ENCODE results near the gene SERAC1. TPM values are rescaled to one million over a fixed set of nuclear protein-coding genes. Genes with fewer than 3 reads are reported as not detected.
A peak's percentile ranks its signal among the peaks of the same experiment; 100 is the strongest.

SERAC1 gene
- total RNA-seq, 2 donors from 2014 or later: 4.3 to 6.4 TPM

DNA sequence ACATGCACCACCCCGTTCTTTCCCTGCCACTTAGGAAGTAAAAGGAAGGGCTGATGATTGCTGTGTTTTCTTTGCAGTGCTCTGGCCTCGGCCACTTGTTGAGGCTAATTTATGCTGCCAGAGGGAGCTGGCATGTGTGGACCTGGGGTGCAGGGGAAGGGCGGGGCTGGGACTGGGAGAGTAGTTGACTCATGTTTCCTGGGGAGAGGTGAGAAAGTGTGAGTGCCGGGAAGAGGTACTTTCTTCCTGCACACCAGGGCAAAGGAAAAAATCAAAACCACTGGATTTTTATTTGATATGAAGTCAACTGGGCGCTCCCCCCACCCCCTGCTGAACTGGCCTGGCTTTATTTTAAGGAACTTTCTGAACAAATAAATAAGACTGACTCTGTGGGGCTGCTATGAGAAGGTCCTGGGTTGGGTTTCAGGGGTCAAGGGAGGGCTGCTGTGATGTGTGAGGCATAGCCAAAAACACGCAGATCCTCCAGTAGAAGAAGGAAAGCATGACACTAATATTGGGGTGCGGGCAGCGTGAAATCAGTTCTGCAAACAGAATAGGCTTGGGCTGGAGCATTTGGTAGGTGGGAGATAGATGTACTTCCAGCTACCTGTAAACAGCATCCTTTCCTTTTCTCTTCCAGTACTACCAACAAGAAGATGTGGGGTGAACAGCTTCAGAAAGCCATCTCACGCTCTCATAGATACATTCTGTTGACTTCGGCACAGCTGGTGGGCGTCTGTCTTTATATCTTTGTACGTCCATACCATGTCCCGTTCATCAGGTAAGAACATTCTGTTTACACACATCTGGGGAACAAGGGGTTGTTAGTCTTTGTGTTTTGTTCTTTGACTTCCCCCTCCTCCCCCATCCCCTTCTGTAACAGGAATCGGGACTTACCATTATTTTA is 98.9 kb downstream of the SERAC1 start:
- Mint-ChIP-seq H3K4me1 (peaks cover 23% of the 10 kb centered on the region), H3K36me3 (ENCODE audit: low read depth) (peaks cover 85% of the 10 kb centered on the region), H3K27ac (peak overlapping the region; percentile 70), H3K27me3 (no peaks in the 10 kb centered on the region), H3K4me3 (peak overlapping the region; percentile 17), H3K9me3 (no peaks in the 10 kb centered on the region)
- peak; percentile 76 for ATAC-seq (replicated peaks)

- Mint-ChIP-seq H3K4me3 (peak overlapping the region; percentile 17), H3K4me1 (peaks cover 23% of the 10 kb centered on the region), H3K9me3 (no peaks in the 10 kb centered on the region), H3K27me3 (no peaks in the 10 kb centered on the region), H3K27ac (peak overlapping the region; percentile 70), H3K36me3 (ENCODE audit: low read depth) (peaks cover 85% of the 10 kb centered on the region)
- ATAC-seq (replicated peaks): no peak
Measured at GRCh38 chr6:158068156-158068892, 99.7 kb downstream of the SERAC1 start.

DNA sequence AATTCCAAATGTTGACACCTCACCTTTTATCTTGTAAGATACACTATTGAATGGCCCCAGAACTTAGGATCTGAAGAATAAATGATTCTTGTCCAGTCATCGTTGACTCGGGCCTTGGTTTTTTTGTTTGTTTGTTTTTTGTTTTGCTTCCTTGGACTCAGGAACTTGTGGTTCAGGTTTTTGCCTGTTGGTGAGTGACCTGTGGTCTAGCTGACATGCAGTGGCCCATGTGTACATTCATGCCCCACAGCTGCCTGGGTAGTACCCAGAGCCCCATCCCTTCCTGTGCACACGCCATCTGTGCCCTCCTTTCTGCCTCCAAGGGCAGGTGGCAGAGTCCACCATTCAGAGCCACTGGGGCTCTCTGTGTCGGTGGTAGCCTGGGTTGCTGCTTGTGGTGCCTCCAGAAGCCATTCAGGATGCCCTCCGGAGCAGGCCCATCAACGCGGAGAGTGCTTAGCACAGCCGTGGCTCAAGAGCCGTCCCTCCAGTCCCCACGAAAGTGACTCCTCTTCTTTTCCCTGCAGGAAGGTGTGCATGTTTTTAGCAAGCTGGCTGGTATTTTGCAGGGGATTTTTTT is 100.5 kb downstream of the SERAC1 start:
- H3K36me3 Mint-ChIP-seq (ENCODE audit: low read depth): peaks cover 86% of the 10 kb centered on the region
- H3K27ac Mint-ChIP-seq: no peak overlapping the region
- no peak for ATAC-seq (replicated peaks)
- H3K4me1 Mint-ChIP-seq: peaks cover 23% of the 10 kb centered on the region
- H3K9me3 Mint-ChIP-seq: no peaks in the 10 kb centered on the region
- H3K4me3 Mint-ChIP-seq: no peak overlapping the region
- H3K27me3 Mint-ChIP-seq: no peaks in the 10 kb centered on the region

DNA sequence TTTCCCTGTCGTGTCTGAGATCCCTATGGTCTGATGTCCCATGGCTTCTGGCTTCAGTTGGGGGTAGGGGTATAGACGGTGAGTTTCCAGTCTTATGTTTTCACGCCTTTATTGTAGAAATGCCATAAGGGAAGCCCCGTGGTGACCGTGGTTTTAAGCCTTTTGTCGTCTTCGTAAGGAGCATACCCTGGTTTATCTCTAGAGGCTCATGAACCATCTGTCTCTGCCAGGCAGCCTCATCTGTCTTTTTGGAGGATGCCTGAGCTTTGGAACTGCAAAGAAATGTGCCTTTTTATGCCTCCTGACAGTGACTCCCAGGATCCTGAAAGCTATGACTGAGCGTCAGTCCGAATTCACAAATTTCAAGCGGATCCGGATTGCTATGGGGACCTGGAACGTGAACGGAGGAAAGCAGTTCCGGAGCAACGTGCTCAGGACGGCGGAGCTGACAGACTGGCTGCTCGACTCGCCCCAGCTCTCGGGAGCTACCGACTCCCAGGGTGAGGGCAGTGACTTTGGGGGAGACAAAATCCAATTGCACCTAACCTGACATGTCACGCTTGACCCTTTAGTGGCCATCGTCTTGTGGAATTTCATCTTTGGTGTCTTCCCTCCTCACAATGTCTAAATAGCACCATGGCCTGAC is 101.8 kb downstream of the SERAC1 start:
- no peak overlapping the region for H3K4me3 Mint-ChIP-seq
- H3K27me3 Mint-ChIP-seq: no peaks in the 10 kb centered on the region
- H3K4me1 Mint-ChIP-seq: peaks cover 18% of the 10 kb centered on the region
- H3K27ac Mint-ChIP-seq: no peak overlapping the region
- no peak for ATAC-seq (replicated peaks)
- H3K9me3 Mint-ChIP-seq: no peaks in the 10 kb centered on the region
- peaks cover 80% of the 10 kb centered on the region for H3K36me3 Mint-ChIP-seq (ENCODE audit: low read depth)

DNA sequence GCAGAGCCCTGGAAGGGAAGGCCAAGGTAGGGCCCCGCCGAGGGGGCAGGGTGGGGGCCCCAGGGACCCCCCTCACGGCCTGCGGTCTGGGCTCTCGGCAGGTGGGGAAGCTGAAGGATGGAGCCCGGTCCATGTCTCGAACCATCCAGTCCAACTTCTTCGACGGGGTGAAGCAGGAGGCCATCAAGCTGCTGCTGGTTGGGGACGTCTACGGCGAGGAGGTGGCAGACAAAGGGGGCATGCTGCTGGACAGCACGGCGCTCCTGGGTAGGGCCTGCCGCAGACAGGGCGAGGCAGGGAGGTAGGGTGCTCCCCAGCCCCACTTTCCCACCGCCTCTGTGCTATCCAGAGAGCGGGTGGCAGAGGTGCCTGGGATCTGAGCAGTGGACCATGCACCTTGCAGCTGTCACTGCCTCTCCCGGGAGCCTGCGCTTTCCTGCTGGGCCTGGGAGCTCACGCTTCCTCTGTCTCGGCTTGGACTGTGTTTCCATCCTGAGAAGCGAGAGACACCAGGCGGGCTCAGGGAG is 103.3 kb downstream of the SERAC1 start:
- no peaks in the 10 kb centered on the region for H3K9me3 Mint-ChIP-seq
- no peak overlapping the region for H3K27ac Mint-ChIP-seq
- H3K4me1 Mint-ChIP-seq: peaks cover 18% of the 10 kb centered on the region
- peaks cover 65% of the 10 kb centered on the region for H3K36me3 Mint-ChIP-seq (ENCODE audit: low read depth)
- H3K4me3 Mint-ChIP-seq: no peak overlapping the region
- H3K27me3 Mint-ChIP-seq: no peaks in the 10 kb centered on the region
- ATAC-seq (replicated peaks): no peak

DNA sequence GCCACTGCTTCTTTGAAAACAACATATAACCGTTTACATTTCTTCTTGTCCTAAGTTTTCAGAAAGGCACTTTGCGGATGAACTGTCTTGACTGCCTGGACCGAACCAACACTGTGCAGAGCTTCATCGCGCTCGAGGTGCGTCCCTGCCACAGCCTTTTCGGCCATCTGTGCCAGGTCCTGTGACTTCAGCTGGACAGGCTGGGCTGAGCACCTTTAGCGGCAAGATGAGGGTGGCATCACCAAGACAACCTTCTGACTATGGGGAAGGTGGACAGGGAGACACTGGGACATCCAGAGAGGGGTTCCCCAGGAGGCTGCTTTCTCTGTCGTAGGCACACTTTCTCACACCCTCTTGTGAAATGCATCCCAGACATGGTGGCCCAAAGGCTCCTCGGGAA is 104.3 kb downstream of the SERAC1 start:
- Mint-ChIP-seq H3K4me1 (peaks cover 7% of the 10 kb centered on the region), H3K27ac (no peak overlapping the region), H3K4me3 (no peak overlapping the region), H3K27me3 (no peaks in the 10 kb centered on the region), H3K9me3 (no peaks in the 10 kb centered on the region), H3K36me3 (ENCODE audit: low read depth) (peaks cover 55% of the 10 kb centered on the region)
- no peak for ATAC-seq (replicated peaks)

GRCh38 chr6:158061709-158062461 is 106.2 kb downstream of the SERAC1 start:
- H3K27me3 Mint-ChIP-seq: no peaks in the 10 kb centered on the region
- H3K4me1 Mint-ChIP-seq: peaks cover 9% of the 10 kb centered on the region

GRCh38 chr6:158061361-158061708 is 106.7 kb downstream of the SERAC1 start:
- no peaks in the 10 kb centered on the region for H3K27me3 Mint-ChIP-seq
- peaks cover 45% of the 10 kb centered on the region for H3K36me3 Mint-ChIP-seq (ENCODE audit: low read depth)
- peaks cover 11% of the 10 kb centered on the region for H3K4me1 Mint-ChIP-seq
- no peaks in the 10 kb centered on the region for H3K9me3 Mint-ChIP-seq
- no peak overlapping the region for H3K4me3 Mint-ChIP-seq
- no peak overlapping the region for H3K27ac Mint-ChIP-seq
- no peak for ATAC-seq (replicated peaks)

More at GRCh38 chr6:158061709-158062461, 106.2 kb downstream of the SERAC1 start:
- Mint-ChIP-seq H3K27ac (no peak overlapping the region), H3K36me3 (ENCODE audit: low read depth) (peaks cover 45% of the 10 kb centered on the region), H3K9me3 (no peaks in the 10 kb centered on the region), H3K4me3 (no peak overlapping the region)
- ATAC-seq (replicated peaks): no peak

GRCh38 chr6:158060455-158061360 is 107.4 kb downstream of the SERAC1 start:
- no peak for ATAC-seq (replicated peaks)
- Mint-ChIP-seq H3K27me3 (no peaks in the 10 kb centered on the region), H3K36me3 (ENCODE audit: low read depth) (peaks cover 45% of the 10 kb centered on the region), H3K4me3 (no peak overlapping the region), H3K9me3 (no peaks in the 10 kb centered on the region), H3K27ac (peak overlapping the region; percentile 68), H3K4me1 (peaks cover 11% of the 10 kb centered on the region)

Other genes starting within 250 kb of the SERAC1 start
- gene SYNJ2, start 186.4 kb downstream of the SERAC1 start, total RNA-seq: 10 to 100 TPM; 28.0 to 32.0 TPM
- 10 to 100 TPM; 11.8 to 19.8 TPM for gene GTF2H5, start 88 bp upstream of the SERAC1 start, total RNA-seq
- 10 to 100 TPM; 10.8 to 31.2 TPM for gene TULP4, start 144.2 kb upstream of the SERAC1 start, total RNA-seq

All from activated T-helper 17 cell treated with anti-CD3 and anti-CD28 coated beads, Interleukin-2, amount 50 U/mL, for 72 hours (primary cell).